K562 (cell line): Measurements from ENCODE around the gene SNAPC2. TPM values are rescaled to one million over a fixed set of nuclear protein-coding genes. Genes with fewer than 3 reads are reported as not detected.

Experiments
- GTF2A2 ChIP-seq: IDR thresholded peaks from 2 replicates; pipeline ENCODE4 v1.6.1; 2016; ENCODE audit warnings: mild to moderate bottlenecking, missing genetic modification characterization, missing compliant biosample characterization
- MAX ChIP-seq: sonication (generic); formaldehyde crosslinking; IDR thresholded peaks from 2 replicates; pipeline ENCODE4 v1.9.0; 2022; ENCODE audit warnings: mild to moderate bottlenecking, missing genetic modification reagents
- POLR2A ChIP-seq: fragments of 450-650 bp; conservative IDR thresholded peaks from 2 replicates; pipeline ENCODE4 v1.6.1; 2016
- RAD21 ChIP-seq, 2 experiments: fragments of 250-450 bp in 1 of 2; fragments of 450-650 bp in 1 of 2; sonication (Bioruptor Pico) in 1 of 2; formaldehyde crosslinking in 1 of 2; IDR thresholded peaks in 1 of 2; conservative IDR thresholded peaks in 1 of 2; 2 replicates each; pipeline versions ENCODE4 v1.4.0 to v1.8.0; 2020 to 2022; ENCODE audit warnings: mild to moderate bottlenecking in 2 of 2, moderate library complexity in 1 of 2
- REST ChIP-seq, 2 experiments: fragments of 450-650 bp; formaldehyde crosslinking in 1 of 2; IDR thresholded peaks; 2 replicates each; pipeline versions ENCODE4 v1.4.0 to v1.6.1; 2014 to 2020; ENCODE audit warnings: mild to moderate bottlenecking in 2 of 2, borderline replicate concordance in 1 of 2, low read depth in 1 of 2
- ZNF12 ChIP-seq: sonication (generic); formaldehyde crosslinking; IDR thresholded peaks from 2 replicates; pipeline ENCODE4 v1.4.0; 2020; ENCODE audit warnings: mild to moderate bottlenecking, missing genetic modification reagents
- polyA plus RNA-seq, 8 experiments: library from polyadenylated mRNA; depleted of rRNA in 4 of 8; stranded (reverse) in 5 of 8; unstranded in 3 of 8; fragments of >200 nt; fragmentation: Nextera tagmentation in 2 of 8; fragmentation: Illumina TruSeq in 1 of 8; extraction: Ambion mirVana in 2 of 8; extraction: Trizol in 1 of 8; gene quantifications; 2 replicates each; pipeline versions ENCODE4 v1.2.1 to v1.2.3, GENCODE V29; 2011 to 2014; ENCODE audit warnings: inconsistent platforms in 1 of 8, missing spikeins in 1 of 8
- total RNA-seq, 7 experiments: library from RNA; depleted of rRNA in 6 of 7; stranded (reverse); fragments of >200 nt in 6 of 7; fragmentation: Illumina TruSeq in 2 of 7; extraction: Trizol in 2 of 7; gene quantifications; 2 replicates each; pipeline versions ENCODE4 v1.2.1 to v1.2.3, GENCODE V29; 2011 to 2021; ENCODE audit warnings: low replicate concordance in 1 of 7
- TF ChIP-seq, protein P1 (sequence below): sonication (generic); formaldehyde crosslinking; IDR thresholded peaks from 2 replicates; pipeline ENCODE4 v1.4.0; 2020; ENCODE audit warnings: mild to moderate bottlenecking, missing genetic modification reagents
- TF ChIP-seq, protein P2 (sequence below): fragments of 450-650 bp; conservative IDR thresholded peaks from 2 replicates; pipeline ENCODE4 v1.6.1; 2016; ENCODE audit warnings: missing genetic modification characterization, low read depth, mild to moderate bottlenecking, control low read depth, missing compliant biosample characterization
- TF ChIP-seq, protein P3 (sequence below): fragments of 450-650 bp; conservative IDR thresholded peaks from 2 replicates; pipeline ENCODE4 v1.6.1; 2016; ENCODE audit warnings: missing genetic modification characterization, low read depth, mild to moderate bottlenecking, missing compliant biosample characterization, moderate library complexity

The SNAPC2 gene
- total and polyA plus RNA-seq, 9 of the 15 experiments (the other 6 are each of a cell fraction or from before 2014, with no cell fraction given) = 0.59 to 45.1 (median 15.3) TPM

DNA sequence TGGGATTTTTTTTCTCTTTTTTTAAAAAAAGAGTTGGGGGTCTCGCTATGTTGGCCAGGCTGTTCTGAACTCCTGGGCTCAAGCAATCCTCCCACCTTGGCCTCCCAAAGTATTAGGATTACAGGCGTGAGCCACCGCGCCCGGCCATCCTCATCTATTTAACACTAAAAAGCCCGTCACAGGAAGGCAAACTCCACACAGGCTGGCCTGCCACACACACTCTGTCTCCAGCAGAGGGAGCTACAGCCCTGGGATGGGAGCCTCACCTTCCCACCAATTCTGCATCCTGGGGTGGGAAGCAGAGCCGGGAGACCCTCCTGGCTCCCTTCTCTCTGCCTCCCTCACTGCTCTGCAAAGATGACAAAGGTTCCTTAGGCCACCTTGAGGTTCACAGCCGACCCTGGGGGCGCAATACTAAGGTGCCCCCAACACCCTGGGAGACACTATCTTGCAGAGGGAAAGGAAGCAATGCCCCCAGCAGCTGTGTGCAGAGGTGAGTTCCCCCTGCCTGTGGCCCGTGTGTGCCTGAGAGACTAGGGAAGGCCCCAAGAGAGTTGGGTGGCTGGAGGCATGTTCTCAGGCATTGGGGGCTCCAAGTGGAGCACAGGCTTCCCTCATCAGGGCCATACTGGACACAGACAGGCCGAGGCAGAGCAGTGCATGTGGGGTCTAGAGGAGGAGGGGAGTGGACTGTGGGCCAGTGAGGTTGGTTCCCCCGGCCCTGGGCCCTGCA, 50.7 kb downstream of the SNAPC2 start (continued):
- TF ChIP-seq, protein P1, sequence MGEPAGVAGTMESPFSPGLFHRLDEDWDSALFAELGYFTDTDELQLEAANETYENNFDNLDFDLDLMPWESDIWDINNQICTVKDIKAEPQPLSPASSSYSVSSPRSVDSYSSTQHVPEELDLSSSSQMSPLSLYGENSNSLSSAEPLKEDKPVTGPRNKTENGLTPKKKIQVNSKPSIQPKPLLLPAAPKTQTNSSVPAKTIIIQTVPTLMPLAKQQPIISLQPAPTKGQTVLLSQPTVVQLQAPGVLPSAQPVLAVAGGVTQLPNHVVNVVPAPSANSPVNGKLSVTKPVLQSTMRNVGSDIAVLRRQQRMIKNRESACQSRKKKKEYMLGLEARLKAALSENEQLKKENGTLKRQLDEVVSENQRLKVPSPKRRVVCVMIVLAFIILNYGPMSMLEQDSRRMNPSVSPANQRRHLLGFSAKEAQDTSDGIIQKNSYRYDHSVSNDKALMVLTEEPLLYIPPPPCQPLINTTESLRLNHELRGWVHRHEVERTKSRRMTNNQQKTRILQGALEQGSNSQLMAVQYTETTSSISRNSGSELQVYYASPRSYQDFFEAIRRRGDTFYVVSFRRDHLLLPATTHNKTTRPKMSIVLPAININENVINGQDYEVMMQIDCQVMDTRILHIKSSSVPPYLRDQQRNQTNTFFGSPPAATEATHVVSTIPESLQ (CRISPR knock-in tag) = no peak
- TF ChIP-seq REST (IDR thresholded peaks at IDR 0.05; ENCODE audit: borderline replicate concordance) = peak; percentile 64
- TF ChIP-seq REST (CRISPR knock-in tag; IDR thresholded peaks at IDR 0.05; ENCODE audit: low read depth) = no peak
- TF ChIP-seq, protein P2, sequence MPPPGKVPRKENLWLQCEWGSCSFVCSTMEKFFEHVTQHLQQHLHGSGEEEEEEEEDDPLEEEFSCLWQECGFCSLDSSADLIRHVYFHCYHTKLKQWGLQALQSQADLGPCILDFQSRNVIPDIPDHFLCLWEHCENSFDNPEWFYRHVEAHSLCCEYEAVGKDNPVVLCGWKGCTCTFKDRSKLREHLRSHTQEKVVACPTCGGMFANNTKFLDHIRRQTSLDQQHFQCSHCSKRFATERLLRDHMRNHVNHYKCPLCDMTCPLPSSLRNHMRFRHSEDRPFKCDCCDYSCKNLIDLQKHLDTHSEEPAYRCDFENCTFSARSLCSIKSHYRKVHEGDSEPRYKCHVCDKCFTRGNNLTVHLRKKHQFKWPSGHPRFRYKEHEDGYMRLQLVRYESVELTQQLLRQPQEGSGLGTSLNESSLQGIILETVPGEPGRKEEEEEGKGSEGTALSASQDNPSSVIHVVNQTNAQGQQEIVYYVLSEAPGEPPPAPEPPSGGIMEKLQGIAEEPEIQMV (tag) = no peak
- TF ChIP-seq RAD21 (CRISPR knock-in tag; conservative IDR thresholded peaks at IDR 0.05 in 1 of 2, IDR thresholded peaks at IDR 0.05 in 1 of 2) = peak; percentile 54 to 76
- TF ChIP-seq, protein P3, sequence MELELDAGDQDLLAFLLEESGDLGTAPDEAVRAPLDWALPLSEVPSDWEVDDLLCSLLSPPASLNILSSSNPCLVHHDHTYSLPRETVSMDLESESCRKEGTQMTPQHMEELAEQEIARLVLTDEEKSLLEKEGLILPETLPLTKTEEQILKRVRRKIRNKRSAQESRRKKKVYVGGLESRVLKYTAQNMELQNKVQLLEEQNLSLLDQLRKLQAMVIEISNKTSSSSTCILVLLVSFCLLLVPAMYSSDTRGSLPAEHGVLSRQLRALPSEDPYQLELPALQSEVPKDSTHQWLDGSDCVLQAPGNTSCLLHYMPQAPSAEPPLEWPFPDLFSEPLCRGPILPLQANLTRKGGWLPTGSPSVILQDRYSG (tag) = no peak
- TF ChIP-seq POLR2A = 0 out of 2 replicates have a peak, but pooled peaks have one; percentile 24
- no peak for TF ChIP-seq ZNF12 (CRISPR knock-in tag)
- TF ChIP-seq MAX (CRISPR knock-in tag) = no peak
- TF ChIP-seq GTF2A2 (tag) = no peak
